H9 (cell line): ENCODE measurements around the gene FBLN7. TPM values are rescaled to one million over a fixed set of nuclear protein-coding genes. Genes with fewer than 3 reads are reported as not detected.

Source experiments
- DNase-seq: peaks from one replicate; pipeline ENCODE4 v3.0.0-alpha.2; 2017
- H2AFZ ChIP-seq: one replicate; pipeline ENCODE4 v1.6.1; 2013; ENCODE audit warnings: mild to moderate bottlenecking, low read length, control low read depth, moderate library complexity
- H2AK5ac ChIP-seq: 2 replicates; pipeline ENCODE4 v1.6.1; 2013; ENCODE audit warnings: low read length, control low read depth, mixed read lengths; ENCODE audit not compliant: insufficient read length
- H2BK120ac ChIP-seq: one replicate; pipeline ENCODE4 v1.6.1; 2013; ENCODE audit warnings: low read depth, mild to moderate bottlenecking, low read length, control low read depth, inconsistent platforms; ENCODE audit not compliant: poor library complexity, severe bottlenecking
- H2BK12ac ChIP-seq: 2 replicates; pipeline ENCODE4 v1.6.1; 2013; ENCODE audit warnings: low read length, control low read depth, mixed read lengths, low read depth; ENCODE audit not compliant: insufficient read length
- H2BK15ac ChIP-seq: 2 replicates; pipeline ENCODE4 v1.6.1; 2013; ENCODE audit warnings: low read depth, low read length, control low read depth
- H2BK20ac ChIP-seq: one replicate; pipeline ENCODE4 v1.6.1; 2013; ENCODE audit warnings: low read depth, mild to moderate bottlenecking, low read length, control low read depth, inconsistent platforms; ENCODE audit not compliant: poor library complexity, severe bottlenecking
- H2BK5ac ChIP-seq: 2 replicates; pipeline ENCODE4 v1.6.1; 2013; ENCODE audit warnings: low read length, control low read depth, mixed read lengths; ENCODE audit not compliant: insufficient read length
- H3K14ac ChIP-seq: 2 replicates; pipeline ENCODE4 v1.6.1; 2013; ENCODE audit warnings: low read length, control low read depth; ENCODE audit not compliant: insufficient read depth
- H3K18ac ChIP-seq: 2 replicates; pipeline ENCODE4 v1.6.1; 2013; ENCODE audit warnings: low read depth, mild to moderate bottlenecking, mixed read lengths, low read length, control low read depth; ENCODE audit not compliant: insufficient read length
- H3K23ac ChIP-seq: 2 replicates; pipeline ENCODE4 v1.6.1; 2013; ENCODE audit warnings: low read length, control low read depth, mixed read lengths, low read depth; ENCODE audit not compliant: insufficient read length
- H3K23me2 ChIP-seq: 2 replicates; pipeline ENCODE4 v1.6.1; 2013; ENCODE audit warnings: low read depth, mild to moderate bottlenecking, mixed read lengths, low read length, control low read depth; ENCODE audit not compliant: insufficient read length, poor library complexity, severe bottlenecking
- H3K27ac ChIP-seq: 2 replicates; pipeline ENCODE4 v1.5.1; 2013; ENCODE audit warnings: low read length, control low read depth, mixed read lengths, low read depth; ENCODE audit not compliant: insufficient read length
- H3K27me3 ChIP-seq: 2 replicates; pipeline ENCODE4 v1.6.1; 2013; ENCODE audit warnings: low read length, control low read depth, inconsistent platforms; ENCODE audit not compliant: insufficient read depth
- H3K4ac ChIP-seq: 2 replicates; pipeline ENCODE4 v1.6.1; 2013; ENCODE audit warnings: low read depth, mild to moderate bottlenecking, control low read depth, inconsistent platforms, low read length, moderate library complexity
- H3K4me1 ChIP-seq: 2 replicates; pipeline ENCODE4 v1.6.1; 2013; ENCODE audit warnings: low read length, control low read depth, inconsistent platforms; ENCODE audit not compliant: insufficient read depth
- H3K4me2 ChIP-seq: 2 replicates; pipeline ENCODE4 v1.6.1; 2013; ENCODE audit warnings: low read length, control low read depth, mixed read lengths; ENCODE audit not compliant: insufficient read length, insufficient read depth
- H3K56ac ChIP-seq: 2 replicates; pipeline ENCODE4 v1.6.1; 2013; ENCODE audit warnings: low read depth, mild to moderate bottlenecking, mixed read lengths, low read length, control low read depth; ENCODE audit not compliant: insufficient read length
- H3K79me1 ChIP-seq: 2 replicates; pipeline ENCODE4 v1.6.1; 2013; ENCODE audit warnings: low read depth, mild to moderate bottlenecking, moderate library complexity, low read length, control low read depth, inconsistent platforms; ENCODE audit not compliant: insufficient read depth, poor library complexity, severe bottlenecking
- H3K79me2 ChIP-seq: 2 replicates; pipeline ENCODE4 v1.6.1; 2013; ENCODE audit warnings: low read length, control low read depth, inconsistent platforms; ENCODE audit not compliant: insufficient read depth
- H3K9ac ChIP-seq: 2 replicates; pipeline ENCODE4 v1.6.1; 2013; ENCODE audit warnings: low read length, control low read depth, mixed read lengths; ENCODE audit not compliant: insufficient read length; ENCODE audit errors: extremely low read depth
- H3K9me3 ChIP-seq: one replicate; pipeline ENCODE4 v1.6.1; 2013; ENCODE audit warnings: low read depth, low read length, inconsistent platforms; ENCODE audit not compliant: control insufficient read depth
- H3T11ph ChIP-seq: one replicate; pipeline ENCODE4 v1.6.1; 2013; ENCODE audit warnings: mild to moderate bottlenecking, low read length, control low read depth, inconsistent platforms
- H4K20me1 ChIP-seq: one replicate; pipeline ENCODE4 v1.6.1; 2013; ENCODE audit not compliant: control insufficient read depth, insufficient read length, insufficient read depth
- H4K5ac ChIP-seq: 2 replicates; pipeline ENCODE4 v1.6.1; 2013; ENCODE audit warnings: low read depth, mild to moderate bottlenecking, mixed read lengths, low read length, control low read depth; ENCODE audit not compliant: insufficient read length
- H4K8ac ChIP-seq: replicated peaks from 2 replicates; pipeline ENCODE4 v1.6.1; 2013; ENCODE audit warnings: low read length, control low read depth, mixed read lengths, low read depth; ENCODE audit not compliant: insufficient read length
- H4K91ac ChIP-seq: 2 replicates; pipeline ENCODE4 v1.6.1; 2013; ENCODE audit warnings: low read depth, mild to moderate bottlenecking, moderate library complexity, mixed read lengths, low read length, control low read depth; ENCODE audit not compliant: insufficient read length
- H3K27ac Mint-ChIP-seq, 3 experiments: 2 replicates in 2 of 3; 3 replicates in 1 of 3; pipeline ENCODE4 v1.8.0; 2020 to 2021; ENCODE audit warnings: mixed read lengths in 3 of 3, mild to moderate bottlenecking in 1 of 3, moderate library complexity in 1 of 3
- H3K27me3 Mint-ChIP-seq: 2 replicates; pipeline ENCODE4 v1.8.0; 2021; ENCODE audit warnings: low read depth, mild to moderate bottlenecking, moderate library complexity, mixed read lengths
- H3K36me3 Mint-ChIP-seq, 3 experiments: 2 replicates in 2 of 3; 3 replicates in 1 of 3; pipeline ENCODE4 v1.8.0; 2020 to 2021; ENCODE audit warnings: low read depth in 3 of 3, mixed read lengths in 3 of 3; ENCODE audit not compliant: insufficient read depth in 1 of 3
- H3K4me1 Mint-ChIP-seq, 2 experiments: 2 replicates each; pipeline ENCODE4 v1.8.0; 2020; ENCODE audit warnings: mixed read lengths in 2 of 2
- H3K4me3 Mint-ChIP-seq, 2 experiments: 2 replicates in 1 of 2; 3 replicates in 1 of 2; pipeline ENCODE4 v1.8.0; 2020 to 2021; ENCODE audit warnings: mild to moderate bottlenecking in 2 of 2, mixed read lengths in 2 of 2, moderate library complexity in 1 of 2
- H3K9me3 Mint-ChIP-seq, 2 experiments: 2 replicates in 1 of 2; 3 replicates in 1 of 2; pipeline ENCODE4 v1.8.0; 2020; ENCODE audit warnings: mild to moderate bottlenecking in 2 of 2, mixed read lengths in 2 of 2, moderate library complexity in 1 of 2
- WGBS: extraction: QIAGEN DNeasy Blood & Tissue Kit; methylation state at CpG from one replicate; pipeline ENCODE4 v1.1.7; 2013; ENCODE audit warnings: missing lambda C conversion rate, low lambda C conversion rate, mixed read lengths; ENCODE audit not compliant: insufficient read length; ENCODE audit errors: extremely low coverage; 5-methylcytosine and 5-hydroxymethylcytosine counted together
- total RNA-seq: library from RNA; stranded (reverse); gene quantifications from 2 replicates; pipeline ENCODE4 v1.2.1, GENCODE V29; 2021
- TF ChIP-seq, protein P1 (sequence below): fragments of 200-600 bp; sonication (generic); conservative IDR thresholded peaks from 3 replicates; pipeline ENCODE4 v1.8.0; 2021; ENCODE audit warnings: antibody characterized with exemption, mild to moderate bottlenecking

FBLN7 gene
- total RNA-seq, 1 experiment from 2014 or later, result 1.3 TPM

DNA sequence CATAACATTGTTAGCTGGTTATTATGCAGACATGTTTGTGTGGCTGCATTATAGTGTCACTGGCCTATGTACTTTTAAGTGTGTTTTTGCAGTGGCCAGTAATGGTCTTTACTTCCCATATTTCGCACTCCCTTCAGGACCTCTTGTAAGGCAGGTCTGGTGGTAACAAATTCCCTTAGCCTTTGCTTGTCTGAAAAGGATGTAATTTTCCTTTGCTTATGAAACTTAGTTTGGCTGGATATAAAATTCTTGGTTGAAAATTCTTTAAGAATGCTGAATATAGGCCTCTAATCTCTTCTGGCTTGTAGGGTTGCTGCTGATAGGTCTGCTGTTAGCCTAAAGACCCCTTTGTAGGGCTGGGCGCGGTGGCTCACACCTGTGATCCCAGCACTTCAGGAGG is 82.0 kb downstream of the FBLN7 start:
- no peak overlapping the region for H2BK15ac ChIP-seq
- TF ChIP-seq, protein P1, sequence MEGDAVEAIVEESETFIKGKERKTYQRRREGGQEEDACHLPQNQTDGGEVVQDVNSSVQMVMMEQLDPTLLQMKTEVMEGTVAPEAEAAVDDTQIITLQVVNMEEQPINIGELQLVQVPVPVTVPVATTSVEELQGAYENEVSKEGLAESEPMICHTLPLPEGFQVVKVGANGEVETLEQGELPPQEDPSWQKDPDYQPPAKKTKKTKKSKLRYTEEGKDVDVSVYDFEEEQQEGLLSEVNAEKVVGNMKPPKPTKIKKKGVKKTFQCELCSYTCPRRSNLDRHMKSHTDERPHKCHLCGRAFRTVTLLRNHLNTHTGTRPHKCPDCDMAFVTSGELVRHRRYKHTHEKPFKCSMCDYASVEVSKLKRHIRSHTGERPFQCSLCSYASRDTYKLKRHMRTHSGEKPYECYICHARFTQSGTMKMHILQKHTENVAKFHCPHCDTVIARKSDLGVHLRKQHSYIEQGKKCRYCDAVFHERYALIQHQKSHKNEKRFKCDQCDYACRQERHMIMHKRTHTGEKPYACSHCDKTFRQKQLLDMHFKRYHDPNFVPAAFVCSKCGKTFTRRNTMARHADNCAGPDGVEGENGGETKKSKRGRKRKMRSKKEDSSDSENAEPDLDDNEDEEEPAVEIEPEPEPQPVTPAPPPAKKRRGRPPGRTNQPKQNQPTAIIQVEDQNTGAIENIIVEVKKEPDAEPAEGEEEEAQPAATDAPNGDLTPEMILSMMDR, result no peak
- H3K9me3 ChIP-seq, result no peaks in the 10 kb centered on the region
- H3K36me3 Mint-ChIP-seq, result peaks cover 19 to 26% (median 24%) of the 10 kb centered on the region in 3 experiments; a peak in 6 of 7 replicates
- no peak overlapping the region for H3K27ac Mint-ChIP-seq
- H3K4me1 Mint-ChIP-seq, result no peaks in the 10 kb centered on the region
- peaks cover 6 to 7% of the 10 kb centered on the region in 2 experiments; a peak in 3 of 5 replicates for H3K9me3 Mint-ChIP-seq
- H2BK120ac ChIP-seq, result no peak overlapping the region
- H2BK20ac ChIP-seq, result no peak overlapping the region
- no peak overlapping the region for H3K18ac ChIP-seq
- no peak overlapping the region for H4K5ac ChIP-seq
- no peak overlapping the region for H2AFZ ChIP-seq
- no peaks in the 10 kb centered on the region for H3K27me3 Mint-ChIP-seq
- no peak overlapping the region for H4K91ac ChIP-seq
- H4K8ac ChIP-seq, result no peak overlapping the region
- no peaks in the 10 kb centered on the region for H3K4me1 ChIP-seq
- no peaks in the 10 kb centered on the region for H3K27me3 ChIP-seq
- H2BK5ac ChIP-seq, result no peak overlapping the region
- H3K14ac ChIP-seq, result no peak overlapping the region
- no peak overlapping the region for H3K4ac ChIP-seq
- DNase-seq, result no peak
- H3K23me2 ChIP-seq, result no peaks in the 10 kb centered on the region
- H3T11ph ChIP-seq, result no peak overlapping the region
- no peak overlapping the region for H2BK12ac ChIP-seq
- no peak overlapping the region for H3K23ac ChIP-seq
- H3K79me2 ChIP-seq, result no peaks in the 10 kb centered on the region
- no peak overlapping the region for H3K4me3 Mint-ChIP-seq
- no peaks in the 10 kb centered on the region for H3K79me1 ChIP-seq
- WGBS, result no CpG with 5 or more reads among the region's 3 CpGs
- H3K27ac ChIP-seq, result no peak overlapping the region
- H3K4me2 ChIP-seq, result no peak overlapping the region
- H3K56ac ChIP-seq, result no peak overlapping the region
- H4K20me1 ChIP-seq, result no peaks in the 10 kb centered on the region
- H2AK5ac ChIP-seq, result no peak overlapping the region
- no peak overlapping the region for H3K9ac ChIP-seq
